Measurements from ENCODE around the gene PTPN4.

Gene PTPN4

GRCh38 chr2:119856469-119856901 is 96.8 kb downstream of the PTPN4 start:
- no peaks in the 10 kb centered on the region for H3K27me3 ChIP-seq (ENCODE audit: control insufficient read depth, insufficient read depth, low read length)
- no peak overlapping the region for H3K9ac ChIP-seq (ENCODE audit: low read depth, low read length)
- H3K4me1 ChIP-seq (ENCODE audit: control insufficient read depth, insufficient read depth, low read length) = peaks cover 11% of the 10 kb centered on the region; the same call in 1 of the 2 replicates
- peaks cover 16% of the 10 kb centered on the region for H3K9me3 ChIP-seq (ENCODE audit: control insufficient read depth, insufficient read depth, low read length)
- no peaks in the 10 kb centered on the region for H3K36me3 ChIP-seq (ENCODE audit: control insufficient read depth, insufficient read depth, low read length)
- H3K4me3 ChIP-seq (ENCODE audit: low read depth, low read length) = no peak overlapping the region
- no peak overlapping the region for H3K27ac ChIP-seq (ENCODE audit: low read depth, low read length)

- Histone ChIP-seq H3K9ac (ENCODE audit: low read depth, low read length) (no peak overlapping the region), H3K36me3 (ENCODE audit: control insufficient read depth, insufficient read depth, low read length) (peaks cover under 1% of the 10 kb centered on the region; the same call in 1 of the 2 replicates), H3K4me3 (ENCODE audit: low read depth, low read length) (no peak overlapping the region), H3K4me1 (ENCODE audit: control insufficient read depth, insufficient read depth, low read length) (peaks cover 21% of the 10 kb centered on the region), H3K9me3 (ENCODE audit: control insufficient read depth, insufficient read depth, low read length) (peaks cover 3% of the 10 kb centered on the region; the same call in 1 of the 2 replicates), H3K27me3 (ENCODE audit: control insufficient read depth, insufficient read depth, low read length) (no peaks in the 10 kb centered on the region), H3K27ac (ENCODE audit: low read depth, low read length) (no peak overlapping the region)
Observed at GRCh38 chr2:119857742-119858141, 98.0 kb downstream of the PTPN4 start.

GRCh38 chr2:119859528-119859927 is 99.8 kb downstream of the PTPN4 start:
- H3K9ac ChIP-seq (ENCODE audit: low read depth, low read length) = no peak overlapping the region
- no peak overlapping the region for H3K4me3 ChIP-seq (ENCODE audit: low read depth, low read length)

GRCh38 chr2:119860924-119861323 is 101.2 kb downstream of the PTPN4 start:
- H3K4me1 ChIP-seq (ENCODE audit: control insufficient read depth, insufficient read depth, low read length) = peaks cover 21% of the 10 kb centered on the region
- no peak overlapping the region for H3K27ac ChIP-seq (ENCODE audit: low read depth, low read length)
- peaks cover 12% of the 10 kb centered on the region for H3K36me3 ChIP-seq (ENCODE audit: control insufficient read depth, insufficient read depth, low read length)
- no peaks in the 10 kb centered on the region for H3K9me3 ChIP-seq (ENCODE audit: control insufficient read depth, insufficient read depth, low read length)
- H3K9ac ChIP-seq (ENCODE audit: low read depth, low read length) = no peak overlapping the region
- H3K27me3 ChIP-seq (ENCODE audit: control insufficient read depth, insufficient read depth, low read length) = no peaks in the 10 kb centered on the region
- H3K4me3 ChIP-seq (ENCODE audit: low read depth, low read length) = no peak overlapping the region

More at GRCh38 chr2:119859528-119859927, 99.8 kb downstream of the PTPN4 start:
- Histone ChIP-seq H3K9me3 (ENCODE audit: control insufficient read depth, insufficient read depth, low read length) (no peaks in the 10 kb centered on the region), H3K27me3 (ENCODE audit: control insufficient read depth, insufficient read depth, low read length) (no peaks in the 10 kb centered on the region), H3K4me1 (ENCODE audit: control insufficient read depth, insufficient read depth, low read length) (peaks cover 21% of the 10 kb centered on the region), H3K27ac (ENCODE audit: low read depth, low read length) (no peak overlapping the region), H3K36me3 (ENCODE audit: control insufficient read depth, insufficient read depth, low read length) (peaks cover 12% of the 10 kb centered on the region)

GRCh38 chr2:119862127-119862889 is 102.6 kb downstream of the PTPN4 start:
- Histone ChIP-seq H3K9ac (ENCODE audit: low read depth, low read length) (no peak overlapping the region), H3K4me3 (ENCODE audit: low read depth, low read length) (no peak overlapping the region), H3K4me1 (ENCODE audit: control insufficient read depth, insufficient read depth, low read length) (peaks cover 21% of the 10 kb centered on the region), H3K27ac (ENCODE audit: low read depth, low read length) (no peak overlapping the region), H3K36me3 (ENCODE audit: control insufficient read depth, insufficient read depth, low read length) (peaks cover 12% of the 10 kb centered on the region), H3K27me3 (ENCODE audit: control insufficient read depth, insufficient read depth, low read length) (no peaks in the 10 kb centered on the region), H3K9me3 (ENCODE audit: control insufficient read depth, insufficient read depth, low read length) (no peaks in the 10 kb centered on the region)

GRCh38 chr2:119864318-119864717 is 104.6 kb downstream of the PTPN4 start:
- peaks cover 12% of the 10 kb centered on the region for H3K36me3 ChIP-seq (ENCODE audit: control insufficient read depth, insufficient read depth, low read length)
- no peaks in the 10 kb centered on the region for H3K9me3 ChIP-seq (ENCODE audit: control insufficient read depth, insufficient read depth, low read length)
- no peaks in the 10 kb centered on the region for H3K27me3 ChIP-seq (ENCODE audit: control insufficient read depth, insufficient read depth, low read length)
- H3K4me1 ChIP-seq (ENCODE audit: control insufficient read depth, insufficient read depth, low read length) = peaks cover 19% of the 10 kb centered on the region
- no peak overlapping the region for H3K4me3 ChIP-seq (ENCODE audit: low read depth, low read length)
- H3K27ac ChIP-seq (ENCODE audit: low read depth, low read length) = no peak overlapping the region
- no peak overlapping the region for H3K9ac ChIP-seq (ENCODE audit: low read depth, low read length)

GRCh38 chr2:119871725-119872124 is 112.0 kb downstream of the PTPN4 start:
- Histone ChIP-seq H3K9ac (ENCODE audit: low read depth, low read length) (no peak overlapping the region), H3K27ac (ENCODE audit: low read depth, low read length) (no peak overlapping the region), H3K4me3 (ENCODE audit: low read depth, low read length) (no peak overlapping the region), H3K9me3 (ENCODE audit: control insufficient read depth, insufficient read depth, low read length) (no peaks in the 10 kb centered on the region), H3K36me3 (ENCODE audit: control insufficient read depth, insufficient read depth, low read length) (no peaks in the 10 kb centered on the region), H3K4me1 (ENCODE audit: control insufficient read depth, insufficient read depth, low read length) (no peaks in the 10 kb centered on the region; the same call in 1 of the 2 replicates), H3K27me3 (ENCODE audit: control insufficient read depth, insufficient read depth, low read length) (no peaks in the 10 kb centered on the region)

GRCh38 chr2:119873350-119874315 is 113.9 kb downstream of the PTPN4 start:
- Histone ChIP-seq H3K27me3 (ENCODE audit: control insufficient read depth, insufficient read depth, low read length) (no peaks in the 10 kb centered on the region), H3K36me3 (ENCODE audit: control insufficient read depth, insufficient read depth, low read length) (no peaks in the 10 kb centered on the region), H3K9me3 (ENCODE audit: control insufficient read depth, insufficient read depth, low read length) (no peaks in the 10 kb centered on the region), H3K27ac (ENCODE audit: low read depth, low read length) (no peak overlapping the region), H3K4me1 (ENCODE audit: control insufficient read depth, insufficient read depth, low read length) (no peaks in the 10 kb centered on the region; the same call in 1 of the 2 replicates), H3K4me3 (ENCODE audit: low read depth, low read length) (no peak overlapping the region), H3K9ac (ENCODE audit: low read depth, low read length) (no peak overlapping the region)

GRCh38 chr2:119879502-119879901 is 119.8 kb downstream of the PTPN4 start:
- no peak overlapping the region for H3K27ac ChIP-seq (ENCODE audit: low read depth, low read length)

GRCh38 chr2:119888680-119889079 is 129.0 kb downstream of the PTPN4 start:
- Histone ChIP-seq H3K4me1 (ENCODE audit: control insufficient read depth, insufficient read depth, low read length) (no peaks in the 10 kb centered on the region), H3K9ac (ENCODE audit: low read depth, low read length) (no peak overlapping the region), H3K27me3 (ENCODE audit: control insufficient read depth, insufficient read depth, low read length) (no peaks in the 10 kb centered on the region), H3K4me3 (ENCODE audit: low read depth, low read length) (no peak overlapping the region), H3K27ac (ENCODE audit: low read depth, low read length) (no peak overlapping the region), H3K36me3 (ENCODE audit: control insufficient read depth, insufficient read depth, low read length) (peaks cover 27% of the 10 kb centered on the region), H3K9me3 (ENCODE audit: control insufficient read depth, insufficient read depth, low read length) (no peaks in the 10 kb centered on the region)

More at GRCh38 chr2:119879502-119879901, 119.8 kb downstream of the PTPN4 start:
- peaks cover 7% of the 10 kb centered on the region; the same call in 1 of the 2 replicates for H3K4me1 ChIP-seq (ENCODE audit: control insufficient read depth, insufficient read depth, low read length)
- H3K4me3 ChIP-seq (ENCODE audit: low read depth, low read length) = no peak overlapping the region
- peaks cover 26% of the 10 kb centered on the region for H3K36me3 ChIP-seq (ENCODE audit: control insufficient read depth, insufficient read depth, low read length)
- no peak overlapping the region for H3K9ac ChIP-seq (ENCODE audit: low read depth, low read length)
- no peaks in the 10 kb centered on the region for H3K9me3 ChIP-seq (ENCODE audit: control insufficient read depth, insufficient read depth, low read length)
- H3K27me3 ChIP-seq (ENCODE audit: control insufficient read depth, insufficient read depth, low read length) = no peaks in the 10 kb centered on the region

All from HUES48 (cell line).